Right cardiac atrium (tissue), 5 donors: ENCODE data around the gene ARMC7. TPM values are rescaled to one million over a fixed set of nuclear protein-coding genes. Genes with fewer than 3 reads are reported as not detected.
"Not testable (repeated sequence)": the region's sequence is repeated elsewhere in the genome, so short reads cannot be mapped to it uniquely, and the experiment has no call there.

Source experiments
- ATAC-seq, 2 donors: fragments of 200-7000 bp; cut with Tn5 transposase; one replicate each; pipeline versions ENCODE4 v1.8.0 to v1.9.1; 2020; ENCODE audit warnings: moderate library complexity in 2 of 2, mild to moderate bottlenecking in 1 of 2
- DNase-seq, 3 donors: peaks; one replicate each; pipeline ENCODE4 v3.0.0-alpha.2; 2020
- H3K27ac ChIP-seq: one replicate; pipeline ENCODE4 v1.5.1; 2013; ENCODE audit warnings: mild to moderate bottlenecking, low read length, control low read depth, moderate library complexity
- H3K27me3 ChIP-seq: one replicate; pipeline ENCODE4 v1.6.1; 2013; ENCODE audit not compliant: control insufficient read depth, insufficient read depth
- H3K4me1 ChIP-seq: one replicate; pipeline ENCODE4 v1.6.1; 2013; ENCODE audit warnings: low read length; ENCODE audit not compliant: control insufficient read depth, insufficient read depth
- H3K4me3 ChIP-seq: one replicate; pipeline ENCODE4 v1.5.1; 2013; ENCODE audit warnings: low read length, control low read depth
- H3K9me3 ChIP-seq: one replicate; pipeline ENCODE4 v1.6.1; 2013; ENCODE audit warnings: low read length; ENCODE audit not compliant: control insufficient read depth
- WGBS: extraction: QIAGEN DNeasy Blood & Tissue Kit; methylation state at CpG from one replicate; pipeline ENCODE4 v1.1.7; 2013; 5-methylcytosine and 5-hydroxymethylcytosine counted together
- intact Hi-C, 4 donors: fragments of 100-400 bp; cut with DNase I; formaldehyde crosslinking; loops; one replicate each; pipeline versions ENCODE4 v1.11.0 to v1.14.0; 2022 to 2023
- polyA plus RNA-seq: library from polyadenylated mRNA; stranded (reverse); fragments of 200-250 nt; gene quantifications from one replicate; pipeline ENCODE4 v1.2.3, GENCODE V29; 2013
- total RNA-seq, 4 donors: library from RNA; stranded (reverse); fragmentation: NEBNext Ultra II Directional; extraction: Animal tissue kit (Norgen Biotek cat#: 25700); gene quantifications; one replicate each; pipeline ENCODE4 v1.2.1, GENCODE V29; 2021
- donor health status: healthy with polysubstance abuse.
- donor health status: DM: no; HTN: yes; CAD: no.
- donor health status: DM: no; HTN: no; CAD: no.
- donor health status: DM: no; HTN: yes; CAD: no; lungs with severe emphysema.
- donor health status: DM: yes; HTN: yes; CAD: no.

The ARMC7 gene
- total and polyA plus RNA-seq, 5 donors: 7.7 to 10.9 (median 9.5) TPM

GRCh38 chr17:75065562-75066151 is 44.1 kb upstream of the ARMC7 start:
- Histone ChIP-seq H3K4me3 (no peak overlapping the region), H3K9me3 (no peaks in the 10 kb centered on the region), H3K27ac (no peak overlapping the region), H3K27me3 (no peaks in the 10 kb centered on the region), H3K4me1 (no peaks in the 10 kb centered on the region)
- 66% methylated on average over 6 of the region's 6 CpGs for WGBS
- intact Hi-C loops: loop anchor here in 2 of 4 donors (10.0 kb wide), 2 partner anchors 49 to 109 kb away; no protein-coding TSS in a partner anchor
- DNase-seq (peak in 1 of 3 donors; percentile 12), ATAC-seq (peak in 1 of 2 donors; percentile 69)

DNA sequence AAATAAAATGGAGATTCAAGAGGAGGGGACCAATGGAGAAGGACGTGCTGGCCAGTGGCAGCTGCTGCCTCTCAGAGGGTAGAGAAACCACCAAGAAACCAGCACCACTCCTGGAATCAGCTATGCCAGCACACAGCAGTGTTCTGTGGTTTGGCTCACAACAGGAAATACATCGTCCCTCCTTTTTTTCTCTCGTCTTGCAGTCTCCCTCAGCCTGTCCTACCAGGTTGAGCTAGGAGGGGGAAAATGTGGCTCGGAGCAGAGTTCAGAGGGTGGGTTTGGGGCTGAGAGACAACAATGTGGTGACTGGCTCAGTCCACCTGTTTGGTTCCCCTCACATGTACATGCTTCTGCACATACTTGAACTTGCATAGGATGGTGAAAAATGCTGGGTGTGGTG is 41.9 kb upstream of the ARMC7 start:
- no peak for ATAC-seq

GRCh38 chr17:75068750-75069149 is 41.0 kb upstream of the ARMC7 start:
- WGBS: 79% methylated on average over 8 of the region's 8 CpGs
- no peak overlapping the region for H3K27ac ChIP-seq
- no peaks in the 10 kb centered on the region for H3K27me3 ChIP-seq
- ATAC-seq (no peak), DNase-seq (no peak)
- no peaks in the 10 kb centered on the region for H3K9me3 ChIP-seq
- intact Hi-C loops: loop anchor here in 2 of 4 donors (10.0 kb wide), 2 partner anchors 46 to 106 kb away; no protein-coding TSS in a partner anchor
- no peaks in the 10 kb centered on the region for H3K4me1 ChIP-seq
- H3K4me3 ChIP-seq: no peak overlapping the region

More for the DNA sequence above, 41.9 kb upstream of the ARMC7 start:
- intact Hi-C loops: loop anchor here in 2 of 4 donors (10.0 kb wide), 2 partner anchors 47 to 107 kb away; no protein-coding TSS in a partner anchor
- no peak for DNase-seq
- no peak overlapping the region for H3K4me3 ChIP-seq
- H3K27me3 ChIP-seq: no peaks in the 10 kb centered on the region
- 67% methylated on average over 4 of the region's 4 CpGs for WGBS
- no peak overlapping the region for H3K27ac ChIP-seq
- H3K4me1 ChIP-seq: no peaks in the 10 kb centered on the region
- no peaks in the 10 kb centered on the region for H3K9me3 ChIP-seq

DNA sequence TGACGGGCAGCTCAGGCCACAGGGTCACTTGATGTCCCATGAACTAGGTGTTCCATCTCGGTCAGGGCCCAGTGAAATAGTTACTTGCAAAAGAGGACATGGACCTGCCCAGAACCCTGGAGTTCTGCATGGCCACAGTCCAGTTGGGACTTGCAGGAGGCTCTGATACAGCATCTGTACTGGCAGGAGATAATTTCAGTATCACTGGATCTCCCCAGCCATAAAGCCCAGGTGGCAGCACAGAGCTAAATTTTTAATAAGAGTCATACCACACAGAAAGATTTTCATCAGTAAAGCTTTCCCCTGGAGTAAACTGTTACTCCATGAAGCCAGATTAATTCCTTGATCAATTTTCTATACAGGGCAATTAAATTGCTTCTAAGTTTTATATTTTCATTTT is 40.0 kb upstream of the ARMC7 start:
- intact Hi-C loops: loop anchor here in 2 of 4 donors (10.0 kb wide), 2 partner anchors 45 to 105 kb away; no protein-coding TSS in a partner anchor
- no peaks in the 10 kb centered on the region for H3K4me1 ChIP-seq
- no peak overlapping the region for H3K27ac ChIP-seq
- WGBS: 90% methylated on average over 2 of the region's 2 CpGs
- DNase-seq (peak in 1 of 3 donors; percentile 21), ATAC-seq (no peak)
- no peak overlapping the region for H3K4me3 ChIP-seq
- no peaks in the 10 kb centered on the region for H3K9me3 ChIP-seq
- no peaks in the 10 kb centered on the region for H3K27me3 ChIP-seq

GRCh38 chr17:75071478-75072271 is 38.1 kb upstream of the ARMC7 start:
- 55% methylated on average over 8 of the region's 8 CpGs for whole genome bisulfite sequencing
- H3K4me1 ChIP-seq, H3K9me3 ChIP-seq, H3K27me3 ChIP-seq, H3K4me3 ChIP-seq, intact Hi-C loops: not testable (repeated sequence)
- peak in 1 of 3 donors; percentile 2 for DNase-seq
- H3K27ac ChIP-seq: peak overlapping the region; percentile 62
- ATAC-seq: peak; percentile 51 to 76

DNA sequence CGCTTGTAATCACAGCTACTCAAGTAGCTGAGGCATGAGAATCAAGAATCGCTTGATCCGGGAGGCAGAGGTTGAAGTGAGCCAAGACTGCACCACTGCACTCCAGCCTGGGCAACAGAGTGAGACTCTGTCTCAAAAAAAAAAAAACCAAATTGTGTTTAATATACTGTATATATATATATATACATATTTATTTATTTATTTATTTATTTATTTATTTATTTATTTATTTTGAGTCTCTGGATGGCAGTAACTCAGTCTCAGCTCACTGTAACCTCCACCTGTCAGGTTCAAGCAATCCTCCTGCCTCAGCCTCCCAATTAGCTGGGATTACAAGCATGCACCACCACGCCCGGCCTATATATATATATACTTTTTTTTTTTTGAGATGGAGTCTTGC is 36.9 kb upstream of the ARMC7 start:
- H3K4me3 ChIP-seq, H3K27me3 ChIP-seq, ATAC-seq, intact Hi-C loops, DNase-seq, H3K9me3 ChIP-seq, H3K4me1 ChIP-seq: not testable (repeated sequence)
- WGBS: 91% methylated on average over 5 of the region's 5 CpGs
- peak overlapping the region; percentile 28 for H3K27ac ChIP-seq

- Histone ChIP-seq H3K9me3 (no peaks in the 10 kb centered on the region), H3K27me3 (no peaks in the 10 kb centered on the region), H3K4me3 (no peak overlapping the region), H3K4me1 (peaks cover 5% of the 10 kb centered on the region), H3K27ac (peak overlapping the region; percentile 28)
- intact Hi-C loops: no loop called here
- WGBS: 76% methylated on average over 5 of the region's 5 CpGs
- peak in 1 of 3 donors; percentile 19 for DNase-seq
- ATAC-seq: no peak
Measured at GRCh38 chr17:75073618-75074047, 36.1 kb upstream of the ARMC7 start.

- ATAC-seq (no peak), DNase-seq (peak in 1 of 3 donors; percentile 44)
- Histone ChIP-seq H3K9me3 (no peaks in the 10 kb centered on the region), H3K27ac (no peak overlapping the region), H3K4me1 (peaks cover 5% of the 10 kb centered on the region), H3K27me3 (no peaks in the 10 kb centered on the region), H3K4me3 (no peak overlapping the region)
- intact Hi-C loops: no loop called here
- WGBS: 66% methylated on average over 14 of the region's 14 CpGs
Measured at GRCh38 chr17:75074532-75074931, 35.2 kb upstream of the ARMC7 start.

DNA sequence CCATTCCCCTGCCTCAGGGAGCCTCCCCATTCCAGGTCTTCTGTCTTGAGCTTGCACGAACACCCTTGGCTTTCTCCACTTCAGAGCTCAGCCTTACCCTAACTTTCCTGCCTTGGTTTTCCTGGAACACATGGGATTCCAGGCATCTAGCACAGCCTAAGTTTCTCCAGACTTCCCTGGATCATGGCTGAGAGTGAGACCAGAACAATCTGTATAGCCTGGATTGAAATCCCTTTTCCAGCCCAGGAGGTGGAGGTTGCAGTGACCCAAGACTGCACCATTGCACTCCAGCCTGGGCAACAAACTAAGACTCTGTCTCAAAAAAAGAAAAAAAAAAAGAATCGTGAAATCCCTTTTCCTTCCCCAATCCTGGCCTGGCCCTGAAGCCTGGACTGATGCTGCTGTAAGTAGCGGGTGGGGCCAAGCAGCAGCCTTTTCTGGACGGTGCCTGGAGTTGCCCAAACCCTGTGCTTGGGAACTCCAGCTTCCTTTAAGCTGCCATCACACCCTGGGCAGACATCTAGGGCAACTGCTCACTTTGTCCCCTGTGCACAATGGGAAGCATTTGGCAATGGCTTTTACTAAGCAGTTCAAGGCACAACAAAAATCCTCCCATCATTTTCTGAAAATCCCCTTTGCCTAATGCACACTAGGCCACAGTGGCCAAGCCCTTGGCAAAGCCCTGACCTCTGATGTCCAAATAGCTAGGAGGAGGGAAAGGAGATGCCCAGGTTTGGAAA is 34.0 kb upstream of the ARMC7 start:
- H3K27ac ChIP-seq: peak overlapping the region; percentile 45
- H3K4me1 ChIP-seq: peaks cover 5% of the 10 kb centered on the region
- intact Hi-C loops: no loop called here
- no peaks in the 10 kb centered on the region for H3K27me3 ChIP-seq
- H3K4me3 ChIP-seq: no peak overlapping the region
- ATAC-seq (no peak), DNase-seq (no peak)
- no peaks in the 10 kb centered on the region for H3K9me3 ChIP-seq
- 46% methylated on average over 4 of the region's 4 CpGs for WGBS

- 30% methylated on average over 30 of the region's 30 CpGs for WGBS
- H3K9me3 ChIP-seq: no peaks in the 10 kb centered on the region
- H3K4me3 ChIP-seq: peak overlapping the region; percentile 14
- H3K4me1 ChIP-seq: peaks cover 5% of the 10 kb centered on the region
- no peaks in the 10 kb centered on the region for H3K27me3 ChIP-seq
- peak in 1 of 3 donors; percentile 44 for DNase-seq
- H3K27ac ChIP-seq: peak overlapping the region; percentile 93
- intact Hi-C loops: no loop called here
- ATAC-seq: peak in 1 of 2 donors; percentile 18
Measured at GRCh38 chr17:75077072-75077495, 32.7 kb upstream of the ARMC7 start.
